HG02885 (cell line): ENCODE data around the gene MSI2.

Experiments
- ATAC-seq: cut with Tn5 transposase; IDR thresholded peaks from one replicate; pipeline ENCODE4 v1.9.1; 2021; ENCODE audit warnings: mild to moderate bottlenecking; ENCODE audit not compliant: unreplicated experiment, poor library complexity

Gene MSI2

GRCh38 chr17:57655553-57655952 lies 399.2 kb downstream of the MSI2 start:
- ATAC-seq, result no peak

GRCh38 chr17:57657211-57657610 lies 400.9 kb downstream of the MSI2 start:
- ATAC-seq, result no peak

GRCh38 chr17:57662041-57662440 lies 405.7 kb downstream of the MSI2 start:
- no peak for ATAC-seq

GRCh38 chr17:57662644-57663308 lies 406.5 kb downstream of the MSI2 start:
- ATAC-seq, result peak; percentile 96

GRCh38 chr17:57663326-57664070 lies 407.2 kb downstream of the MSI2 start:
- ATAC-seq, result no peak

GRCh38 chr17:57665128-57665527 lies 408.8 kb downstream of the MSI2 start:
- no peak for ATAC-seq

GRCh38 chr17:57665696-57666095 lies 409.4 kb downstream of the MSI2 start:
- ATAC-seq, result no peak

GRCh38 chr17:57666201-57666870 lies 410.0 kb downstream of the MSI2 start:
- no peak for ATAC-seq

GRCh38 chr17:57666946-57667345 lies 410.6 kb downstream of the MSI2 start:
- no peak for ATAC-seq

GRCh38 chr17:57667461-57667923 lies 411.2 kb downstream of the MSI2 start:
- no peak for ATAC-seq

GRCh38 chr17:57668332-57668731 lies 412.0 kb downstream of the MSI2 start:
- no peak for ATAC-seq

- ATAC-seq, result no peak
These were observed 413.6 kb downstream of the MSI2 start for GRCh38 chr17:57669671-57670529.

- no peak for ATAC-seq
These were observed 414.6 kb downstream of the MSI2 start for GRCh38 chr17:57670769-57671569.

- peak; percentile 64 for ATAC-seq
These were observed 415.6 kb downstream of the MSI2 start for GRCh38 chr17:57671667-57672632.

- ATAC-seq, result no peak
These were observed 416.6 kb downstream of the MSI2 start for GRCh38 chr17:57672971-57673370.

- no peak for ATAC-seq
These were observed 418.6 kb downstream of the MSI2 start for GRCh38 chr17:57674894-57675293.

GRCh38 chr17:57675427-57676387 lies 419.4 kb downstream of the MSI2 start:
- ATAC-seq, result no peak
